HCEC 1CT (cell line): ENCODE results near the gene SMIM34.
"Not testable (repeated sequence)": the region's sequence is repeated elsewhere in the genome, so short reads cannot be mapped to it uniquely, and the experiment has no call there.

Source experiments
- DNase-seq: peaks from one replicate; pipeline ENCODE4 v3.0.0-alpha.2; 2017

The SMIM34 gene

GRCh38 chr21:34423805-34424204 is at the start of gene SMIM34:
Gene SMIM34 (minus strand): TSS chr21:34423951. CDS start chr21:34423839, 112 bp downstream.
- not testable (repeated sequence) for DNase-seq

- DNase-seq, result not testable (repeated sequence)
Measured at GRCh38 chr21:34467333-34467732, 43.6 kb upstream of the SMIM34 start.

GRCh38 chr21:34459426-34459825 is 35.7 kb upstream of the SMIM34 start:
- DNase-seq, result not testable (repeated sequence)

GRCh38 chr21:34458266-34458665 is 34.5 kb upstream of the SMIM34 start:
- DNase-seq, result not testable (repeated sequence)

- DNase-seq, result not testable (repeated sequence)
Measured at GRCh38 chr21:34456180-34456579, 32.4 kb upstream of the SMIM34 start.

GRCh38 chr21:34455628-34456027 is 31.9 kb upstream of the SMIM34 start:
- DNase-seq, result not testable (repeated sequence)

- not testable (repeated sequence) for DNase-seq
Measured at GRCh38 chr21:34447018-34447417, 23.3 kb upstream of the SMIM34 start.

GRCh38 chr21:34443486-34443885 is 19.7 kb upstream of the SMIM34 start:
- not testable (repeated sequence) for DNase-seq

GRCh38 chr21:34429710-34430109 is 6.0 kb upstream of the SMIM34 start:
- DNase-seq, result not testable (repeated sequence)

GRCh38 chr21:34428441-34428840 is 4.7 kb upstream of the SMIM34 start:
- DNase-seq, result not testable (repeated sequence)

- DNase-seq, result not testable (repeated sequence)
Measured at GRCh38 chr21:34427339-34427738, 3.6 kb upstream of the SMIM34 start.

- not testable (repeated sequence) for DNase-seq
Measured at GRCh38 chr21:34417448-34418077, 6.2 kb downstream of the SMIM34 start.

- DNase-seq, result not testable (repeated sequence)
Measured at GRCh38 chr21:34407294-34407693, 16.5 kb downstream of the SMIM34 start.

- DNase-seq, result not testable (repeated sequence)
Measured at GRCh38 chr21:34406676-34407075, 17.1 kb downstream of the SMIM34 start.

- DNase-seq, result not testable (repeated sequence)
Measured at GRCh38 chr21:34406102-34406501, 17.6 kb downstream of the SMIM34 start.

GRCh38 chr21:34405686-34406085 is 18.1 kb downstream of the SMIM34 start:
- DNase-seq, result not testable (repeated sequence)

- not testable (repeated sequence) for DNase-seq
Measured at GRCh38 chr21:34404742-34405141, 19.0 kb downstream of the SMIM34 start.

GRCh38 chr21:34400522-34400921 is 23.2 kb downstream of the SMIM34 start:
- DNase-seq, result not testable (repeated sequence)

GRCh38 chr21:34383724-34384415 is 39.9 kb downstream of the SMIM34 start:
- not testable (repeated sequence) for DNase-seq

- DNase-seq, result not testable (repeated sequence)
Measured at GRCh38 chr21:34383138-34383537, 40.6 kb downstream of the SMIM34 start.

- not testable (repeated sequence) for DNase-seq
Measured at GRCh38 chr21:34375619-34375972, 48.2 kb downstream of the SMIM34 start.

- DNase-seq, result not testable (repeated sequence)
Measured at GRCh38 chr21:34374940-34375618, 48.7 kb downstream of the SMIM34 start, which contains the start of gene SMIM11. Gene SMIM11 (plus strand): TSS chr21:34375507. CDS start chr21:34379505, 3,998 bp downstream.

GRCh38 chr21:34374462-34374861 is 49.3 kb downstream of the SMIM34 start:
- not testable (repeated sequence) for DNase-seq
